GM18951 (cell line): Measurements from ENCODE around the gene CCR6.

ENCODE experiments used
- POLR2A ChIP-seq: IDR thresholded peaks from 4 replicates; pipeline ENCODE4 v1.6.1; 2011; ENCODE audit warnings: mild to moderate bottlenecking; ENCODE audit not compliant: insufficient read length, insufficient read depth; ENCODE audit errors: extremely low read depth
- in situ Hi-C: fragments of 300-500 bp; cut with MboI; formaldehyde crosslinking; loops from one replicate; pipeline ENCODE4 v1.12.0; 2022; ENCODE audit warnings: low sequenced_read_pairs, mixed read lengths, inconsistent platforms; ENCODE audit not compliant: unreplicated experiment

Gene CCR6

DNA sequence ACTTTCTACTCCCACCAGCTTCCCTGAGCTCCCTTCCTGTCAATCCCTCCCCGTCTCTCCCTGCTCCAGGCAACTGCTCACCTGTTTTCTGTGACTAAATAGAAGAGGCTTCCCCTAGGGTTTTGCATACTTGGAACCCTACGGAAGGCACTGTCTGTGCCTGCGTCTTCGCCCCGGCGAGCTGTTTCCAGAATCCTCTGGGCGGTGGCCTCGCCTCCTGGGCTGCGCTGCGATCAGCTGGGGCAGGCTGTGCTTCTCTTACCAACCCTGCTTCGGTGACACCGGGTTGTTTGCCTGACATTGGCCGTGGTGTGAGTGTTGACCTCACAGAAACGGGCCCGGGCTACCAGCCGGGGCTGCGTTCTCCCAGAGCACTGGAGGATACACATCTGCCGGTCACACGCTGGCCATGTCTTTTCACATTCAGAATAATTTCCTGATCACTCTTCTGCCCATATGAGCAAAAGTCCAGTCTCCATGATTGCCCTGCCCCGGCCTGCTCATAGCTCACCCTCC is 29.4 kb upstream of the CCR6 start:
- in situ Hi-C loops: no loop called here
- no peak for TF ChIP-seq POLR2A

DNA sequence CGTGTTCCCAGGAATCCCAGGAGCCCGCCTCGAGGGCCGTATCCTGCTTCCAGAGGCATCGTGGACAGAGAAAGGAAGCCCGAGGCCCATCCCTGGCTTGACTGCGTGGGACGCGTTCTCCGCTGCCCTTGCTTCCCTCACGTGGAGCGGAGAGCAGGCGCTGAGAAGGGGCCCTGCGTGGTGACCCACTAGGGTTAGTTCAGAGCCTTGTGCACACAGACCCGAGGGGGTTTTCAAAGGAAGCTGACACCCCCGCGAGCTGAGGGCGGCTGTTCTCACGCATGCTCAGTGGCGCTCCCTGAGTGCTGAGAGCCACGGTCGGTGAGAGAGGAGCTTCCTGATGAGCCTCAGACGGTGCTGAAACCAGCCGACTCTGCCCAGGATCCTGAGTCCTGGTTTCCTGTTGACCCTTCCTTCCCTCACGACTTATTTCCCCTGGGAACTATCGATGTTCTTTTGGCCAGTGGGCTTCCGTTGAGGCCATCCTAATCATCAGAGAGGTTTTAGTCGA is 28.9 kb upstream of the CCR6 start:
- TF ChIP-seq POLR2A: peak; percentile 83
- in situ Hi-C loops: no loop called here

DNA sequence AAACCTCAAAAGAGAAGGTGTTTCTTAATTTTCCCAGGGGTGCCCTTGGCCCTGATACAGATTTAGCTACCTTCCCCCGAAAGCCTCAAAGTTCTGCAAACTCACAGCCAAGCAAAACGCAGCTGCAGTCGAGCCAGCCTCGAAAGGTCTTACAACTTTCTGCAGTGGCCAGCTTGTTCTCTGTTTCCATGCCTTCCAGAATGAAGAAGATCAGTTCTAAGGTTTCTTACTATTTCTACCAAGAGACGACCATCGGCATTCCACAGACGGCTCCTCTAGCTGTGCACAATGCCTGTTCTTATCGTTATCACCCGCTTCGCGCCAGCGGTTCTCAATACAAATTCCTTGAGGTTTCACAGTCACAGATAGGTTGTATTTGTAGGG is 28.5 kb upstream of the CCR6 start:
- no peak for TF ChIP-seq POLR2A
- in situ Hi-C loops: no loop called here

DNA sequence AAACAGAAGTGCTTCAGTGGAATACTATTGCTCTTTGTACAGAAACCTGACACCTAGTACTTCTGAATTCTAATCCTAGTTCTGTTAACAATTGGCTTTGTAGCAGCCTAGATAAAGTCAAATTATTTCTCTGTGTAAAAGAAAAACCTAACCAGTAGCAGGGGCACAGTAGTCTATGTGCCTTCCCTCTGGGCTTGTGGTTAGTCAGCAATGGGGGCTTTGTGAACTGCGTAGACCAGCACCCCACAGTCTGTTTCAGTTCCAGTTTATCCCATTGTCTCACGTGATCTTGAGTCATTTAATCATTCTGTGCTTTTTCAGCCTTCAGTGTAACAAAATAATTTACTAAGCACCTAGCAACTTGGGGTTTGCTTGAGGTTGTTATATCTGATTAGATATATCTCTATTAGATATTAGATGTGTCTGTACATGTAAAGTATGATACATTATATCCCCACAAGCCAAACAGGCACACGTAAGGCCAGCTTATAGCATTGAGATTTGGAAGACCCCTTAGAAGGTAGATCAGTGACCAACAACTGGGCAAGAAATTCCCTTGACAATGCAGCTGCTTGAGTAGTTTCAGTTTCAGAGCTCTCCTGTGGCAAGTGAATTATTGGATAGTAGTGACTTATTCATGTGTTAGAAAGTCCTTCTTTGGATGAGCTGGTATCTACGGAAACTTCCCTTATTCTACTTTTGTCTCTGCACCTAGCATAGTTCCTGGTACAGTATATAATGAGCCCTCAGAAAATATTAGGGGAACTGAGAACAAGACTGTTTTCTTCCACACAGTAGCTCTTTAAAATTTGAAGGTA is 27.9 kb upstream of the CCR6 start:
- no peak for TF ChIP-seq POLR2A
- in situ Hi-C loops: no loop called here

DNA sequence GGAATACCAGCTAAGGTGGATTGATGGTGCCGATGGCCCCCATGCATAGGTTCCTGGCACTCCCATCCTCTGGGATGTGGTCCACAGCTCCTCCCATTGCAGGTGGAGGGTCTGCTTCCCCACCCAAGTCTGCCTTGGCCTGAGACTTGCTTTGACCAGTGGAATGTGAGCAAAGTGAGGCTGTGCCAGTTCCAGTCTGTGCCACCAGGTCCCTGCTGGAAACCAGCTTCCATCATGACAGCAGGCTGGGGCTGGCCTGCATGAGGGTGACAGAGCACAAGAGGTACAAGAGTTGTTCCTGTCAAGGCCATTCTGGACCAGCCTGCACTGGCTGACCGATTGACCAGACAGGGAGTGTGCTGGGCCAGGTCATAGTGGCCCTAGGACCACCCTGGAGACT is 27.0 kb upstream of the CCR6 start:
- TF ChIP-seq POLR2A: no peak
- in situ Hi-C loops: no loop called here

- TF ChIP-seq POLR2A: no peak
- in situ Hi-C loops: no loop called here
These were observed 25.9 kb upstream of the CCR6 start for GRCh38 chr6:167096991-167097390.

DNA sequence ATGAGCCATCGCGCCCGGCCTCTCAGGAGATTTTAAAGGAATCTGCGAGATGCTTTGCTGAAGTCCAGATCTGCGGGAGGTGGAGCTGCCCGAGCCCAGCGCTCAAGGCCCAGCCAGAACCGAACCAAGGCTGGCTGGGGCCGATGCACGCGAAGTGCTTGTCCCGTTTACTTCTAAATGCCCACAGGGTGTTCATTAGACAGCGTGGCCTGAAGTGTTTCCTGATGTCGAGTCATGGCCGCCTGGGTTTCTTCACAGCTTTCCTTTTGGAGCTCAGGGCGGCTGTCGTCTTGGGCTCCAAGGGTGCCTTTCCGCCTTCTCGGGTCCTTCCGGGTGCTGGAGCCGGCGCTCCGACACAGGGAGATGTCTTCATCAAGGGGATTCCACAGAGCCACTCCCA is 25.1 kb upstream of the CCR6 start:
- in situ Hi-C loops: no loop called here
- TF ChIP-seq POLR2A: no peak

GRCh38 chr6:167098825-167099225 is 24.1 kb upstream of the CCR6 start:
- in situ Hi-C loops: no loop called here
- no peak for TF ChIP-seq POLR2A

- no peak for TF ChIP-seq POLR2A
- in situ Hi-C loops: no loop called here
These were observed 23.2 kb upstream of the CCR6 start for GRCh38 chr6:167099707-167100106.

- no peak for TF ChIP-seq POLR2A
- in situ Hi-C loops: no loop called here
These were observed 22.6 kb upstream of the CCR6 start for GRCh38 chr6:167100241-167100674.

- TF ChIP-seq POLR2A: no peak
- in situ Hi-C loops: no loop called here
These were observed 20.6 kb upstream of the CCR6 start for GRCh38 chr6:167102318-167102717.

- in situ Hi-C loops: no loop called here
- no peak for TF ChIP-seq POLR2A
These were observed 19.6 kb upstream of the CCR6 start for GRCh38 chr6:167103041-167103891.

DNA sequence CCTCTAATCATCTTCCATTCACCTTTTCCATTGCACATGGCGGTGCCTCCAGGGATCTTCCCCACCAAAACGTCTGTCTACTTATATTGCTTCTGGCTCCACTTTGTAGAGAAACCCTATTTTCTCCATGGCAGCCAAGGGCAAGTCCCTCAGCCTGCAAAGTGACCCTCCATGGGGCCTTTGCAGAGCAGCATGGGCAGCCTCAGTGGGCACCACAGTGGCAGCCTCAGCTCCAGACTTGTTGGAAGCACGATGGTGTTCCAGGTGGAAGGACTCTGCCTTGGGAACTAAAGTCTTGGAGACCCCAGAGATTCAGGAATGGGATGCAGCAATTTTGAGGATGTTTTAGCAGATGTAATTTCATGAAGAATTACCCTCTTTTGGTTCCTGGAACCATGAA is 18.5 kb upstream of the CCR6 start:
- in situ Hi-C loops: no loop called here
- TF ChIP-seq POLR2A: no peak

- no peak for TF ChIP-seq POLR2A
- in situ Hi-C loops: no loop called here
These were observed 17.8 kb upstream of the CCR6 start for GRCh38 chr6:167105060-167105459.

GRCh38 chr6:167106406-167106805 is 16.5 kb upstream of the CCR6 start:
- TF ChIP-seq POLR2A: no peak
- in situ Hi-C loops: no loop called here
